Glutamatergic neuron (in vitro differentiated cells): ENCODE results near the gene GPR22. TPM values are rescaled to one million over a fixed set of nuclear protein-coding genes. Genes with fewer than 3 reads are reported as not detected.

Experiments used
- DNase-seq: peaks from one replicate; pipeline ENCODE4 v3.0.0; 2022
- H3K27ac Mint-ChIP-seq: one replicate; pipeline ENCODE4 v1.8.0; 2020; ENCODE audit warnings: mild to moderate bottlenecking, mixed read lengths, inconsistent platforms; ENCODE audit not compliant: unreplicated experiment
- H3K27me3 Mint-ChIP-seq: one replicate; pipeline ENCODE4 v1.8.0; 2020; ENCODE audit warnings: mild to moderate bottlenecking, moderate library complexity, mixed read lengths, inconsistent platforms; ENCODE audit not compliant: unreplicated experiment
- H3K36me3 Mint-ChIP-seq: one replicate; pipeline ENCODE4 v1.8.0; 2020; ENCODE audit warnings: mild to moderate bottlenecking, mixed read lengths, inconsistent platforms; ENCODE audit not compliant: unreplicated experiment
- H3K4me1 Mint-ChIP-seq: one replicate; pipeline ENCODE4 v1.8.0; 2020; ENCODE audit warnings: mild to moderate bottlenecking, low read depth, mixed read lengths, inconsistent platforms; ENCODE audit not compliant: unreplicated experiment
- H3K4me3 Mint-ChIP-seq: one replicate; pipeline ENCODE4 v1.8.0; 2020; ENCODE audit warnings: mild to moderate bottlenecking, mixed read lengths, inconsistent platforms; ENCODE audit not compliant: unreplicated experiment
- H3K9me3 Mint-ChIP-seq: one replicate; pipeline ENCODE4 v1.8.0; 2020; ENCODE audit warnings: mild to moderate bottlenecking, moderate library complexity, mixed read lengths, inconsistent platforms; ENCODE audit not compliant: unreplicated experiment
- CTCF ChIP-seq: fragments of 200-600 bp; sonication (generic); IDR thresholded peaks from one replicate; pipeline ENCODE4 v1.5.0; 2021; ENCODE audit not compliant: partially characterized antibody, unreplicated experiment
- total RNA-seq: library from RNA; stranded (reverse); fragmentation: NEBNext Ultra II Directional; extraction: Animal tissue kit (Norgen Biotek cat#: 25700); gene quantifications from one replicate; pipeline ENCODE4 v1.2.1, GENCODE V29; 2021; ENCODE audit not compliant: unreplicated experiment

GPR22 gene
- total RNA-seq, 1 donor from 2014 or later, result not detected

GRCh38 chr7:107446988-107447387 lies 22.9 kb upstream of the GPR22 start:
- Mint-ChIP-seq H3K27me3 (no peaks in the 10 kb centered on the region), H3K27ac (no peak overlapping the region), H3K36me3 (peaks cover 3% of the 10 kb centered on the region)

GRCh38 chr7:107450970-107451369 lies 18.9 kb upstream of the GPR22 start:
- DNase-seq, result no peak
- H3K9me3 Mint-ChIP-seq, result no peaks in the 10 kb centered on the region
- H3K27ac Mint-ChIP-seq, result no peak overlapping the region
- no peaks in the 10 kb centered on the region for H3K36me3 Mint-ChIP-seq
- no peak for TF ChIP-seq CTCF
- H3K27me3 Mint-ChIP-seq, result no peaks in the 10 kb centered on the region
- no peak overlapping the region for H3K4me3 Mint-ChIP-seq
- peaks cover 4% of the 10 kb centered on the region for H3K4me1 Mint-ChIP-seq

More at GRCh38 chr7:107446988-107447387, 22.9 kb upstream of the GPR22 start:
- TF ChIP-seq CTCF, result no peak
- DNase-seq, result no peak
- Mint-ChIP-seq H3K9me3 (peaks cover 1% of the 10 kb centered on the region), H3K4me1 (no peaks in the 10 kb centered on the region), H3K4me3 (no peak overlapping the region)

GRCh38 chr7:107453388-107453787 lies 16.5 kb upstream of the GPR22 start:
- no peak for DNase-seq
- TF ChIP-seq CTCF, result no peak
- no peak overlapping the region for H3K4me3 Mint-ChIP-seq
- peaks cover 4% of the 10 kb centered on the region for H3K4me1 Mint-ChIP-seq
- H3K9me3 Mint-ChIP-seq, result no peaks in the 10 kb centered on the region
- H3K27me3 Mint-ChIP-seq, result peaks cover 2% of the 10 kb centered on the region
- H3K27ac Mint-ChIP-seq, result no peak overlapping the region
- peaks cover 4% of the 10 kb centered on the region for H3K36me3 Mint-ChIP-seq

- peaks cover 6% of the 10 kb centered on the region for H3K4me1 Mint-ChIP-seq
- H3K27ac Mint-ChIP-seq, result no peak overlapping the region
- no peaks in the 10 kb centered on the region for H3K9me3 Mint-ChIP-seq
- no peak for TF ChIP-seq CTCF
- no peak for DNase-seq
- H3K4me3 Mint-ChIP-seq, result no peak overlapping the region
- peaks cover 3% of the 10 kb centered on the region for H3K27me3 Mint-ChIP-seq
- H3K36me3 Mint-ChIP-seq, result peaks cover 2% of the 10 kb centered on the region
Observed at GRCh38 chr7:107461938-107462533, 7.8 kb upstream of the GPR22 start.

- Mint-ChIP-seq H3K27me3 (peaks cover 1% of the 10 kb centered on the region), H3K36me3 (no peaks in the 10 kb centered on the region), H3K9me3 (peaks cover 2% of the 10 kb centered on the region), H3K4me1 (peaks cover 6% of the 10 kb centered on the region), H3K27ac (no peak overlapping the region), H3K4me3 (no peak overlapping the region)
- TF ChIP-seq CTCF, result peak; percentile 46
- DNase-seq, result peak; percentile 55
Observed at GRCh38 chr7:107463139-107464078, 6.4 kb upstream of the GPR22 start.
